Upper lobe of left lung (tissue), 4 donors: ENCODE data around the gene DCST1.

ENCODE experiments used
- CTCF ChIP-seq, 6 experiments: fragments of 450-650 bp in 4 of 6; fragments of 200-600 bp in 2 of 6; sonication (generic) in 2 of 6; IDR thresholded peaks; one replicate each; pipeline ENCODE4 v1.5.1; 2016 to 2019; ENCODE audit warnings: antibody characterized with exemption in 6 of 6
- EP300 ChIP-seq, 4 donors: sonication (generic); formaldehyde crosslinking; IDR thresholded peaks; one replicate each; pipeline ENCODE4 v1.5.1; 2017; ENCODE audit warnings: antibody characterized with exemption in 4 of 4, control low read depth in 2 of 4
- POLR2A ChIP-seq, 4 donors: fragments of 450-650 bp; IDR thresholded peaks; one replicate each; pipeline ENCODE4 v1.5.1; 2016 to 2017; ENCODE audit warnings: antibody characterized with exemption in 4 of 4, mild to moderate bottlenecking in 2 of 4
- POLR2AphosphoS5 ChIP-seq, 2 donors: sonication (generic); formaldehyde crosslinking; IDR thresholded peaks; one replicate each; pipeline ENCODE4 v1.5.1; 2017; ENCODE audit warnings: antibody characterized with exemption in 2 of 2

GRCh38 chr1:155092131-155092530, 58.5 kb downstream of the DCST1 start:
- TF ChIP-seq EP300 (IDR thresholded peaks at IDR 0.05): no peak
- no peak for TF ChIP-seq CTCF (IDR thresholded peaks at IDR 0.05)
- TF ChIP-seq POLR2A (IDR thresholded peaks at IDR 0.05): no peak
- no peak for TF ChIP-seq POLR2AphosphoS5 (IDR thresholded peaks at IDR 0.05)
